HG02642 (cell line): ENCODE results near the gene DLG2.

Experiments
- ATAC-seq: cut with Tn5 transposase; IDR thresholded peaks from one replicate; pipeline ENCODE4 v1.9.1; 2021; ENCODE audit warnings: mild to moderate bottlenecking; ENCODE audit not compliant: unreplicated experiment, poor library complexity

DLG2 gene

GRCh38 chr11:84227970-84228665 is 1399.0 kb downstream of the DLG2 start:
- ATAC-seq = no peak

GRCh38 chr11:84224042-84224441 is 1403.1 kb downstream of the DLG2 start:
- no peak for ATAC-seq

GRCh38 chr11:84218318-84218717 is 1408.8 kb downstream of the DLG2 start:
- no peak for ATAC-seq

- ATAC-seq = no peak
Measured at GRCh38 chr11:84215672-84216071, 1411.5 kb downstream of the DLG2 start.

GRCh38 chr11:84214557-84214956 is 1412.6 kb downstream of the DLG2 start:
- ATAC-seq = no peak

GRCh38 chr11:84212468-84213390 is 1414.4 kb downstream of the DLG2 start:
- ATAC-seq = no peak

- no peak for ATAC-seq
Measured at GRCh38 chr11:84211896-84212295, 1415.2 kb downstream of the DLG2 start.

GRCh38 chr11:84194696-84195095 is 1432.4 kb downstream of the DLG2 start:
- no peak for ATAC-seq

- ATAC-seq = no peak
Measured at GRCh38 chr11:84193706-84194105, 1433.4 kb downstream of the DLG2 start.

- no peak for ATAC-seq
Measured at GRCh38 chr11:84188521-84188920, 1438.6 kb downstream of the DLG2 start.

GRCh38 chr11:84173078-84173477 is 1454.1 kb downstream of the DLG2 start:
- no peak for ATAC-seq

GRCh38 chr11:84165139-84165538 is 1462.0 kb downstream of the DLG2 start:
- no peak for ATAC-seq

- no peak for ATAC-seq
Measured at GRCh38 chr11:84164728-84165127, 1462.4 kb downstream of the DLG2 start.

- ATAC-seq = no peak
Measured at GRCh38 chr11:84163116-84163515, 1464.0 kb downstream of the DLG2 start.

- no peak for ATAC-seq
Measured at GRCh38 chr11:84157639-84158038, 1469.5 kb downstream of the DLG2 start.

- ATAC-seq = no peak
Measured at GRCh38 chr11:84146826-84147225, 1480.3 kb downstream of the DLG2 start.

- ATAC-seq = no peak
Measured at GRCh38 chr11:84145616-84146185, 1481.4 kb downstream of the DLG2 start.

GRCh38 chr11:84144531-84144930 is 1482.6 kb downstream of the DLG2 start:
- no peak for ATAC-seq

- ATAC-seq = no peak
Measured at GRCh38 chr11:84142411-84142810, 1484.7 kb downstream of the DLG2 start.

GRCh38 chr11:84140386-84141169 is 1486.6 kb downstream of the DLG2 start:
- no peak for ATAC-seq
